Measurements from ENCODE around the gene INPP5F.

GRCh38 chr10:119811122-119811521, 85.3 kb downstream of the INPP5F start:
- TF ChIP-seq SP1 (IDR thresholded peaks at IDR 0.05) = no peak
- TF ChIP-seq FOXA1 (IDR thresholded peaks at IDR 0.05) = no peak
- TF ChIP-seq TARDBP (IDR thresholded peaks at IDR 0.05) = no peak
- no peak for TF ChIP-seq LEF1 (IDR thresholded peaks at IDR 0.05; ENCODE audit: borderline replicate concordance)

All from HEK293T (cell line).